Choroid plexus epithelial cell (primary cell): Measurements from ENCODE around the gene LYPD8.

Experiments used
- DNase-seq: peaks from one replicate; pipeline ENCODE4 v3.0.0-alpha.2; 2010; ENCODE audit warnings: low read depth
- H3K4me3 ChIP-seq: 2 replicates; pipeline ENCODE4 v1.5.1; 2011; ENCODE audit warnings: low read depth, mild to moderate bottlenecking, control low read depth, low read length, moderate library complexity
- CTCF ChIP-seq: conservative IDR thresholded peaks from 2 replicates; pipeline ENCODE4 v1.5.1; 2011; ENCODE audit warnings: low read depth, mild to moderate bottlenecking, control low read depth, inconsistent platforms, low read length, moderate library complexity

LYPD8 gene

GRCh38 chr1:248751142-248751541, 4.4 kb downstream of the LYPD8 start:
- TF ChIP-seq CTCF: no peak
- DNase-seq: no peak
- no peak overlapping the region for H3K4me3 ChIP-seq

GRCh38 chr1:248750496-248750895, 5.1 kb downstream of the LYPD8 start:
- no peak for DNase-seq
- TF ChIP-seq CTCF: no peak
- no peak overlapping the region for H3K4me3 ChIP-seq

GRCh38 chr1:248748211-248748610, 7.3 kb downstream of the LYPD8 start:
- no peak overlapping the region for H3K4me3 ChIP-seq
- no peak for DNase-seq
- TF ChIP-seq CTCF: no peak

GRCh38 chr1:248740876-248741275, 14.7 kb downstream of the LYPD8 start:
- H3K4me3 ChIP-seq: no peak overlapping the region
- no peak for DNase-seq
- TF ChIP-seq CTCF: no peak

GRCh38 chr1:248739572-248740205, 15.9 kb downstream of the LYPD8 start:
- no peak overlapping the region for H3K4me3 ChIP-seq
- no peak for TF ChIP-seq CTCF
- no peak for DNase-seq

GRCh38 chr1:248737457-248737856, 18.1 kb downstream of the LYPD8 start:
- TF ChIP-seq CTCF: no peak
- DNase-seq: no peak
- H3K4me3 ChIP-seq: no peak overlapping the region

- TF ChIP-seq CTCF: no peak
- no peak overlapping the region for H3K4me3 ChIP-seq
- DNase-seq: no peak
Observed at GRCh38 chr1:248736977-248737376, 18.6 kb downstream of the LYPD8 start.
